SK-N-SH (cell line): ENCODE results near the gene CYP46A1. TPM values are rescaled to one million over a fixed set of nuclear protein-coding genes. Genes with fewer than 3 reads are reported as not detected.
A peak's percentile ranks its signal among the peaks of the same experiment; 100 is the strongest.

Experiments
- CTCF ChIA-PET: fragments of 300-600, 350-600 bp; formaldehyde crosslinking; extraction: SDS; loops from one replicate; lab custom pipeline; 2021; lab: Yijun Ruan, JAX
- POLR2A ChIA-PET: fragments of 350-600 bp; sonication (Branson Sonifier 250); formaldehyde crosslinking; extraction: SDS; loops from one replicate; lab custom pipeline; 2020; ENCODE audit warnings: antibody characterized with exemption, inconsistent platforms; lab: Yijun Ruan, JAX
- DNase-seq: peaks from one replicate; pipeline ENCODE4 v3.0.0; 2012
- H2AFZ ChIP-seq: fragments of 200-600 bp; sonication (generic); 2 replicates; pipeline ENCODE4 v1.8.1; 2016; ENCODE audit warnings: antibody characterized with exemption, mild to moderate bottlenecking, low read depth
- H3F3A ChIP-seq: fragments of 200-600 bp; sonication (generic); replicated peaks from 2 replicates; pipeline ENCODE3; 2016; ENCODE audit warnings: antibody characterized with exemption, mild to moderate bottlenecking; ENCODE audit not compliant: insufficient read depth
- H3K27ac ChIP-seq, 2 experiments: fragments of 200-500 bp in 1 of 2; fragments of 200-600 bp in 1 of 2; sonication (Bioruptor generic) in 1 of 2; sonication (generic), shearing (Covaris generic) in 1 of 2; 2 replicates each; pipeline versions ENCODE4 v1.5.1 to v1.6.1; 2014 to 2016; ENCODE audit warnings: low read depth in 2 of 2, inconsistent platforms in 1 of 2, low read length in 1 of 2, mild to moderate bottlenecking in 1 of 2, mixed read lengths in 1 of 2
- H3K27me3 ChIP-seq: fragments of 200-600 bp; sonication (generic), shearing (Covaris generic); 2 replicates; pipeline ENCODE4 v1.6.1; 2016; ENCODE audit warnings: mixed run types; ENCODE audit not compliant: insufficient read depth
- H3K36me3 ChIP-seq, 2 experiments: fragments of 200-500 bp in 1 of 2; fragments of 200-600 bp in 1 of 2; sonication (Bioruptor generic) in 1 of 2; sonication (generic) in 1 of 2; replicated peaks in 1 of 2; 2 replicates each; pipeline versions ENCODE3 to v1.5.1; 2014 to 2016; ENCODE audit warnings: low read length in 1 of 2, mild to moderate bottlenecking in 1 of 2; ENCODE audit not compliant: insufficient read depth in 2 of 2, control insufficient read depth in 1 of 2
- H3K4me1 ChIP-seq, 2 experiments: fragments of 200-500 bp in 1 of 2; fragments of 200-600 bp in 1 of 2; sonication (Bioruptor generic) in 1 of 2; sonication (generic), shearing (Covaris generic) in 1 of 2; 2 replicates each; pipeline versions ENCODE4 v1.5.1 to v1.6.1; 2014 to 2016; ENCODE audit warnings: low read depth in 1 of 2, low read length in 1 of 2, mixed run types in 1 of 2; ENCODE audit not compliant: insufficient read depth in 2 of 2, control insufficient read depth in 1 of 2
- H3K4me2 ChIP-seq: fragments of 200-600 bp; sonication (generic), shearing (Covaris generic); 2 replicates; pipeline ENCODE4 v1.6.1; 2017; ENCODE audit warnings: mixed run types
- H3K4me3 ChIP-seq, 2 experiments: fragments of 200-500 bp in 1 of 2; fragments of 200-600 bp in 1 of 2; sonication (Bioruptor generic) in 1 of 2; sonication (generic), shearing (Covaris generic) in 1 of 2; 2 replicates each; pipeline versions ENCODE4 v1.5.1 to v1.8.1; 2014 to 2016; ENCODE audit warnings: low read depth in 2 of 2, inconsistent platforms in 1 of 2, low read length in 1 of 2, mild to moderate bottlenecking in 1 of 2, mixed read lengths in 1 of 2, moderate library complexity in 1 of 2
- H3K79me2 ChIP-seq: fragments of 200-600 bp; sonication (generic); 2 replicates; pipeline ENCODE4 v1.8.1; 2017; ENCODE audit warnings: mild to moderate bottlenecking; ENCODE audit not compliant: insufficient read depth
- H3K9ac ChIP-seq: fragments of 200-600 bp; sonication (generic); 2 replicates; pipeline ENCODE4 v1.6.1; 2017; ENCODE audit warnings: mixed run types
- H3K9me2 ChIP-seq: fragments of 200-600 bp; sonication (generic); 2 replicates; pipeline ENCODE4 v1.6.1; 2017; ENCODE audit warnings: mixed run types
- H3K9me3 ChIP-seq: fragments of 200-600 bp; sonication (generic); 2 replicates; pipeline ENCODE4 v1.6.1; 2017; ENCODE audit warnings: mixed run types, mild to moderate bottlenecking, moderate library complexity
- H4K20me1 ChIP-seq: fragments of 200-600 bp; sonication (generic); 2 replicates; pipeline ENCODE4 v1.6.1; 2017; ENCODE audit warnings: mild to moderate bottlenecking, mixed run types; ENCODE audit not compliant: insufficient read depth
- CHD2 ChIP-seq: fragments of 150-350 bp; IDR thresholded peaks from 2 replicates; pipeline ENCODE4 v1.6.1; 2018; ENCODE audit warnings: low read length; ENCODE audit not compliant: partially characterized antibody
- ELF1 ChIP-seq: IDR thresholded peaks from 2 replicates; pipeline ENCODE4 v1.4.0; 2012
- EP300 ChIP-seq, 2 experiments: IDR thresholded peaks; 2 replicates each; pipeline versions ENCODE4 v1.4.0 to v1.6.1; 2012; ENCODE audit warnings: borderline replicate concordance in 1 of 2, low read depth in 1 of 2, low read length in 1 of 2
- EZH2phosphoT487 ChIP-seq: fragments of 200-600 bp; sonication (generic); IDR thresholded peaks from 2 replicates; pipeline ENCODE4 v1.6.1; 2017; ENCODE audit warnings: low read depth, mixed run types, mild to moderate bottlenecking, antibody characterized with exemption, moderate library complexity, borderline replicate concordance
- MAX ChIP-seq: IDR thresholded peaks from 2 replicates; pipeline ENCODE4 v1.4.0; 2012; ENCODE audit warnings: low read depth
- NFIC ChIP-seq: IDR thresholded peaks from 2 replicates; pipeline ENCODE4 v1.4.0; 2012; ENCODE audit warnings: borderline replicate concordance
- NRF1 ChIP-seq: IDR thresholded peaks from 2 replicates; pipeline ENCODE4 v1.6.1; 2012; ENCODE audit warnings: low read depth, mild to moderate bottlenecking, low read length
- RCOR1 ChIP-seq: fragments of 150-350 bp; IDR thresholded peaks from 2 replicates; pipeline ENCODE4 v1.6.1; 2017; ENCODE audit warnings: antibody characterized with exemption, low read length
- RFX5 ChIP-seq: IDR thresholded peaks from 2 replicates; pipeline ENCODE4 v1.6.1; 2012; ENCODE audit warnings: mild to moderate bottlenecking, improper control_type of control experiment, low read length
- SIN3A ChIP-seq: IDR thresholded peaks from 2 replicates; pipeline ENCODE4 v1.6.1; 2012; ENCODE audit warnings: low read depth, mild to moderate bottlenecking, low read length, moderate library complexity, borderline replicate concordance
- USF1 ChIP-seq: IDR thresholded peaks from 2 replicates; pipeline ENCODE4 v1.4.0; 2012; ENCODE audit warnings: low read depth, borderline replicate concordance
- ZBTB33 ChIP-seq: IDR thresholded peaks from 2 replicates; pipeline ENCODE4 v1.4.0; 2012; ENCODE audit warnings: low read depth, borderline replicate concordance
- WGBS: methylation state at CpG from one replicate; pipeline ENCODE4 v1.1.6; 2017; ENCODE audit warnings: low lambda C conversion rate; 5-methylcytosine and 5-hydroxymethylcytosine counted together
- polyA plus RNA-seq, 3 experiments: library from polyadenylated mRNA; depleted of rRNA; stranded (reverse); fragments of >200 nt; gene quantifications; 2 replicates each; pipeline ENCODE4 v1.2.3, GENCODE V29; 2012

The CYP46A1 gene
- polyA plus RNA-seq, 1 of the 3 experiments (the other 2 are of a cell fraction), result 0.30 TPM

- Histone ChIP-seq H3K9me2 (no peaks in the 10 kb centered on the region), H3K79me2 (no peaks in the 10 kb centered on the region), H3K9me3 (no peaks in the 10 kb centered on the region; the same call in 1 of the 2 replicates), H3K4me2 (no peak overlapping the region), H3K9ac (no peak overlapping the region), H3K27ac (peak overlapping the region in 1 of 2 experiments; percentile 67; a peak in 2 of 4 replicates), H3K36me3 (no peaks in the 10 kb centered on the region), H3F3A (peaks cover 4% of the 10 kb centered on the region), H3K4me3 (no peak overlapping the region), H4K20me1 (no peaks in the 10 kb centered on the region), H3K4me1 (peaks cover 0 to 29% of the 10 kb centered on the region in 2 experiments; a peak in 2 of 4 replicates), H3K27me3 (no peaks in the 10 kb centered on the region), H2AFZ (no peak overlapping the region)
- no peak for DNase-seq
- TF ChIP-seq MAX, result no peak
- no peak for TF ChIP-seq NRF1
- TF ChIP-seq RFX5, result no peak
- TF ChIP-seq USF1, result no peak
- no peak for TF ChIP-seq SIN3A
- no peak for TF ChIP-seq NFIC
- no peak for TF ChIP-seq EZH2phosphoT487
- ChIA-PET POLR2A (interaction anchor here (0.6 to 1.6 kb wide), 3 partner anchors 9 to 39 kb away, joined by 3 read pairs; no protein-coding TSS in a partner anchor), CTCF (interaction anchor here (1.1 to 4.8 kb wide), 3 partner anchors 18 to 42 kb away, joined by 4 to 28 read pairs (median 4); partner anchors contain the start of gene EML1)
- 89% methylated on average over 8 of the region's 8 CpGs for WGBS
Measured at GRCh38 chr14:99772371-99773283, 88.5 kb downstream of the CYP46A1 start.

GRCh38 chr14:99773521-99774497 lies 89.7 kb downstream of the CYP46A1 start:
- H3K9ac ChIP-seq, result no peak overlapping the region
- H3K79me2 ChIP-seq, result no peaks in the 10 kb centered on the region
- no peaks in the 10 kb centered on the region for H3K27me3 ChIP-seq
- peaks cover 9% of the 10 kb centered on the region; the same call in 1 of the 2 replicates for H3K9me3 ChIP-seq
- POLR2A ChIA-PET, result interaction anchor here (0.6 to 1.6 kb wide), 3 partner anchors 8 to 38 kb away, joined by 3 read pairs; no protein-coding TSS in a partner anchor
- peak overlapping the region in 1 of 2 experiments; percentile 67; a peak in 2 of 4 replicates for H3K27ac ChIP-seq
- CTCF ChIA-PET, result interaction anchor here (0.6 to 4.8 kb wide), 7 partner anchors 19 to 343 kb away, joined by 3 to 28 read pairs (median 4); partner anchors contain the start of gene EML1
- H3F3A ChIP-seq, result peaks cover 4% of the 10 kb centered on the region
- H3K4me3 ChIP-seq, result no peak overlapping the region
- H4K20me1 ChIP-seq, result no peaks in the 10 kb centered on the region
- H2AFZ ChIP-seq, result no peak overlapping the region
- peak in 1 of 2 experiments; percentile 60; a peak in 1 of 4 replicates for TF ChIP-seq EP300 (IDR thresholded peaks at IDR 0.05; ENCODE audit: borderline replicate concordance in 1 of 2, low read depth in 1 of 2, low read length in 1 of 2)
- peak; percentile 32 for TF ChIP-seq CHD2
- TF ChIP-seq ZBTB33, result no peak
- peak; percentile 55 for TF ChIP-seq RCOR1
- no peak for TF ChIP-seq ELF1
- TF ChIP-seq, all 33 proteins: peak for 3
- Histone ChIP-seq H3K4me1 (peaks cover 0 to 29% of the 10 kb centered on the region in 2 experiments; a peak in 2 of 4 replicates), H3K36me3 (no peaks in the 10 kb centered on the region), H3K9me2 (no peaks in the 10 kb centered on the region), H3K4me2 (no peak overlapping the region)
- peak; percentile 84 for DNase-seq
- 64% methylated on average over 16 of the region's 26 CpGs for WGBS
